ELR (cell line): ENCODE measurements around the gene PPP2R5D.

Source experiments
- DNase-seq: peaks from one replicate; pipeline ENCODE4 v3.0.0-alpha.2; 2015; ENCODE audit warnings: low read depth

Gene PPP2R5D

DNA sequence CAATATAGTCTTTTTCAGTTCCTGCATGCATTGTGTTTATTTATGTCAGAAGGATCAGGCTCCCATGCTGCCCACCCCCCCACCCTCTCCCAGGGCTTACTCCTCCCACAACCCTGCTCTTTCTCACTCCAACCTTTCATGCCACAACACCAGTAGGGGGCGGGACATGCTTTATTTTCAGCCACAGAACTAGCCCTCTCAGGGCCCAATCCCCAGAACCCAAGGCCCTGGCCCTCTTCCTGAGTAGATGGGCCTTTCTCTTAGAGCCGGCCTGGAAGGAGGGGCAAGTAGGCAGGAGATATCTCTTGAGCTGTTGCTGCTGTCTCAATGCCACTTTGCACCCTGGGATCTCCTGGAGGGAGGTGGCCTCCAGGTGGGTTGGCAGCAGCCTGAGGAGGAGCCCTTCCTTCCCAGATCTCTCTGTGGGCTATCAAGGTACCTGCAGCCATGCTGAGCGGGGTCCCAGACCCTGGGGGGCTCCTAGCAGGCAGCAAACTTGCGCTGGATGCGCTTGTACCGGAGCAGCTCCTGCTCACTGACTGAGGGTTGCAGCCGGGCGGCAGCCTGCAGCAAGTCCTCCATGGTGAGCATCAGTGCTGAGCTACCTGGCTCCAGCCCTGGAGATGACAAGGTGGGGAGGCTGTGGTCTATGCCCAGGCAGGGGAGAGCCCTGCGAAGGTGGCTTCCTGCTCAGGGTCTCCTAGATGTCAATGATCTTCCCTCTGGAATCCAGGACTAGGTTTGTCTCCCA, 20.3 kb upstream of the PPP2R5D start:
- peak; percentile 76 for DNase-seq

DNA sequence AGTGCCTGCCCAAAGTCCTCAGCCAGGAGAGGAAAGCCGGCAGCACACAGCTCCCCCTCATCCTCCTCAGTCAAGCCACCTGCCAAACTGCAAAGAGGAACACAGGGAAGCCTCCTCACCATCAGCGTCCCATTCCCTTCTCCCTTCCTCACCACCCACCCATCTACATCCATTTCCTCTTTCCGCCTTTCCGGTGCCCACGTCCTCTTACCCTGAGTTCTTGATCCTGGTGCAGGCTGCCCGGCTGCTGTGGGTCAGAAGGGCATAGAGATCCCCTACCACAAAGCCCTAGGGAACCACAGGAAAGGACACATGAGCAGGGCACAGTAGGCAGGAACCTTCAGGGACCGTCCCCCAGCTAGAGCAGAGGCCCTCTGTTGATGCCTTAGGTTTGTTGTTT, 17.8 kb upstream of the PPP2R5D start:
- no peak for DNase-seq

DNA sequence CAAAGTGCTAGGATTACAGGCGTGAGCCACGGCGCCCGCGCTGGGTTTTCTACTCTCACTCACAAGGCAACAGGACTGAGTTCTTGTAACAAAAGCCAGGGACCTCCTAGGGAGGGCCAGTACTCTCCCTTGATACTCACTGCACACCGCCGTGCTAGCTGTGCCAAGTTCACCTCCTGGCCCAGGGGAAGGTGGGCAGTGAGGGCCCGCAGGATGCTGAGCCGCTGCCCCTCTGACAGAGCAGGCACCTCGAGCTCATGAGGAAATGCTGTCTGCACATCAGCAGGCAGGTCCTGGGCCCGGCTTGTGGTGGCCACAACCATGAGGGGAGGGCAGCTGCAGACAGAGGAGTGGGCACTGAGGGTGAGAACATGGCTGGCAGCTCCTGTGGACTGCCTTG, 17.1 kb upstream of the PPP2R5D start:
- DNase-seq, result no peak

DNA sequence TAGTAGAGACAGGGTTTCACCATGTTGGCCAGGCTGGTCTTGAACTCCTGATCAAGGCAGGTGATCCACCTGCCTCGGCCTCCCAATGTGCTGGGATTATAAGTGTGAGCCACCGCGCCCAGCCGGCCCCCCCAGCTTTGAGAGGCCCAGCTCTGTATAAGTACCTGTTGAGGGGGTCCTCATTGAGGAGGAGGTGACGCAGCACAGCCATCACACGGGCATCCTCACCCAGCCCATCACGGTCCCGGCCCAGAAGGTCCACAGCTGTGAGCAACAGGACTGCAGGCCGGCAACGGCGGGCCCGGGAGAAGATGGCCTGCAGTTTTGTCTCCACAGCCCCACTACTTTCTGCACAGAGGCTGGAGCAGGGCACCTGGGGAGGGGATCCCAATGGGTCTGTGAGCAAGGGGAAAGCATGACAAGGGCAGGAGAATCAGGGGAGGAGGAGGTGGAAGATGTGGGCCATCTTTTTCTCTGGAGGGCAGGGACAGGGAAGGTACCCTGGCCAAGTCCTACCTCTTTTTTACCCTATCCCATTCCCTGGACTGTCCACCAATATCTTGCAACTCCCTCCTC, 16.2 kb upstream of the PPP2R5D start:
- DNase-seq, result no peak

DNA sequence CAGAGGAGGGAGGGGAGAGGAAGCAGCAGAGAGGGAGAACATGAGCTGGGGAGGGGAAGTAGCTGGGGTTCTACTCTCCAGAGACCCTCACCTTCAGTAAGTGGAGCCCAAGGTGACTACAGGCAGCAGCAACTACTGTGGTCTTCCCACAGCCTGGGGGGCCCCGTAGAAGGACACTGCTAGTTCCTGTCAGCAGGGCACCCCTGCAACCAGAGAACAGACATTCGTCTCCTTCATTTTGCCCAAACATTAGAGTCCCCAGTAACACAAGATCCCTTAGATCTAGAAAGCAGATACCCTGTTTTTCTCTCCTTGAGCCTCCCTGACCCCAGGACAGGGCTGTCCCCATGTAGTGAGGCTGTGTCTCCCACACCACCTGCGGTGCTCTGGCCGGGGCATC, 15.6 kb upstream of the PPP2R5D start:
- DNase-seq, result no peak

DNA sequence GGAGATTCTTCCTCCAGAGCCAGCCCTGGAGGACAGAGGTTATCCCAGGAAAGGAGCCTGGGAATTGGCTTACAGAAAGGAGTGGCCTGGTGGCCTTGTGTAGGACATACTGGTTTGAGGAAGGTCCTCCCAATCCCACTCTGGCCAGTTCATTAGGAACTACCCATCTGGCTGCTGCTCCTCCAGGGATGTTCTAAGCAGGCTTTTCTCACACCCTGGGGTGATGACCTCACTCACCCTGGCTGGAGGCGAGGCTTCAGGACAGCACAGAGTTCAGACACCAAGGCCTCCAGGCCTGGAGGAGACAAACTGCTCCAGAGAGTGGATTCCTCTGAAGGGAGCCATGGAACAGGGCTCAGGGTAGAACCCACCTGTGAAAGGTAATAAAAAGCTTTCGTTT, 14.9 kb upstream of the PPP2R5D start:
- DNase-seq, result no peak

DNA sequence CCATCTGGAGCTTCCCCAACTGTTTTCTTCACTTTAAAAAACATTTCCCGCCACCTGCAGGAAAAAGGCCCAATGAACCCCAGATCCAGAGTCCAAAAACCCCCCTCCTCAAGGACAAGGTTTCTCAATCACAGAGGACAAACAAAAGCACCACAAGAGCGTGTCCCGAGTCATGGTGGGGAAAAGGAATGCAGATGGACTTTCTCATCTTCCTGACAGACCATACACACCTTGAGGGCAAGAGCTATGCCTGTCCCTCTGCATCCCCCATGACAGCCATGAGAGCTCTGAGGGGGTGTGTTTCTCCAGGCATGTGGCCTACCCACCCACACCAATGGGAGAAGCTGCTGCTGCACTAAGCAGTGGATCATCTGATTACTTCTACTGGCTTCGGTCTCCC, 14.4 kb upstream of the PPP2R5D start:
- DNase-seq, result no peak

DNA sequence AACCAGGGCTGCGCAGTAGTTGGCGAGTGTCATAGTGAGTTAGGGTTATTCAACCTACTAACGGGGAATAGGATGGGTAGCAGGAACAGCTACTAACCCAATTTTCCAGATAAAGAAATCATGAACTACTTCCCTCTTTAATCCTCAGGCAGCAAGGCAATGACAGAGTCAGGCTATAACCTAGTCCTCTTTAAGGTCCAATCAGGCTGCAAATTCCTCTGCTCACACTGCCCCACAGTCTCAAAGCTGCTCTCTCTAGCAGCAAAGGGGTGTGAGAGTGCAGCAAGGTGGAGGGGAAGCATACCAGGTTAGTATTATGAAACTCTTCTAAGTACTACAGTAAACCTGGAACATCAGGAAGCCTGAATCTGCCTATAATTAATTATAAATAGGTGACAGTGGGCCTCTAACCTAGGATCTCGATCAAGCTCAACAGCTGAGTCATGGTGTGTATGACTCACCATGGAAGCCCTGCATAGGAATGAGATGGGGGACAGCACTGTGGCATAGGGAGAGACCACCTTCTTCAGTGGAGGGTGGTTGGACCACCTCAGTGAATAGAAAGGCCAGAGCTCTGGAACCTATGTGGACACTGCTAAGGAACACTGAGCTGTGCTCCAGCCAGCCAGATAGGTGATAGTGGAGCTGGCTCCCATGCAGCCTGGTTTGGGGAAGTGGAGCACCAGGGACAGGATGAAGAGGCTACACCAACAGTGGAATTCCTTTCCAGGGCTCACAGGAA, 13.3 kb upstream of the PPP2R5D start:
- DNase-seq, result peak; percentile 68

DNA sequence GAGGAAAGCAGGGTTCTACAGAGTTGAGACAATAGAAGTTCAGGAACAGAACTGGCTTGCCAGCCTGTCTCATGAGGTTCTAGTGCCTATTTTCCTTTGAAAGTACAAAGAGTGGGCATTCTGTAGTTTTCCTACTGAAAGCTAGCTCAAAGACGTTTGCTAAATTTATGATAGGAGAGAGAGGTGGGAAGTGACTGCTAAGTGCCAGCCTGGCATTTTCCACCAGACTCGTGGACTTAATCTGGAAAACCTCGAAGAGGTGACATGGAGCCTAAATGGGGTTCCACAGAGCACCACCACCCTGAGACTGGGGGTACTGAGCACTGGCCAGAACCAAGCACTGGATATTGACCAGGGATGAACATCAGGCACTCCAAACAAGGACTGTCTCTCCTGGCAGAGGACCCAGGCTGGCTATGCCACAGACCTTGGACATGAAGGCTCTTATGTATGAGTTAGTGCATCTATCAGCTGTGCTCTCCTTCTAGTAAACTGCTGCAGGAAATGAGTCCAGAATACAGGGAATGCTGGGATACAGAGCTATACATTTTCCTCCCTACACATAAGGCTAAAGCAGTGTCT, 12.5 kb upstream of the PPP2R5D start:
- no peak for DNase-seq

DNA sequence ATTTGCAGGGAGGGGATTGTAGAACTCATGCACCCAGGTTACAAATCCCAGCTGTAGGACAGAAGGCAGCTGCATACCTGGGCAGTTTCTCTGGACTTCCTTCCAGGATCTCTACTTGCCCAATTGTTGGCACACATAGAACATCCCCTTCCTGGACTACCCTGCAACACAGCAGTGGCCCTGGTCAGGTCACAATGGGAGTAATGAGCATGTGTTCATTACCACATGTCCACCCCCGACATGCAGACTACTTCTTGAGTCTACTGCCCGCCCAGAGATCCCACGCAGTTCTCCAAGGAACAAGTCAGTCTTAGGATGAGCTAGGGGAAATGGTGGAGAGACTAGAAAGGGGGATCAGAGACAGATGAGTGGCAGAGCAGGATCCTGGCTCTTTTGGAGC, 10.4 kb upstream of the PPP2R5D start:
- DNase-seq, result no peak

DNA sequence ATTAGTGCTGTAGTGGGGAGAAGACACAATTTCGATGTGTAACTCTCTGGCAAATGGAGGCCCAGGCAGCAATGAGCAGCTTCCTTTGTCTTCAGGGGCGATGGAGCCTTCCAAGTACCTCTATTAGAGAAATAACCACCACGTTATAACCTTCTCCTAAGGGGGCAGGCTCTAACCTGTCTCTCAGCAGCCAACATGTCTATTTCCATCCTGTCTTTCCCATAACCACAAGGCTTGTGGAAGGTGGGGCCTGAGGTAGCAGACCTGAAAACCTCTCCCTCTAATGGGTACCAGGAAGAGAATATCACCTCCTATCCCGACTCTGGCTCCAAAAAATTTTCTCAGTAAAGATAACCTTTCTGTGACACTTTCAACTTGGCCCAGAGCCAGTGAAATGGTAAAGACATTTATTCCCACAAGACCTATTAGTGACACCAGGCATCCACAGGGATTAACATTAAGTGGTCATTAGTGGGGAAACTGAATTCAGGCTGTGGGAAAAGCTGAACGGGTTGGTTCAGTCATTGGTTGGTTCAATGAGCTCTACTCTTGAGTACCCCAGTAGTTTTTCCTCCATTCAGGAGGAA, 9.4 kb upstream of the PPP2R5D start:
- no peak for DNase-seq

DNA sequence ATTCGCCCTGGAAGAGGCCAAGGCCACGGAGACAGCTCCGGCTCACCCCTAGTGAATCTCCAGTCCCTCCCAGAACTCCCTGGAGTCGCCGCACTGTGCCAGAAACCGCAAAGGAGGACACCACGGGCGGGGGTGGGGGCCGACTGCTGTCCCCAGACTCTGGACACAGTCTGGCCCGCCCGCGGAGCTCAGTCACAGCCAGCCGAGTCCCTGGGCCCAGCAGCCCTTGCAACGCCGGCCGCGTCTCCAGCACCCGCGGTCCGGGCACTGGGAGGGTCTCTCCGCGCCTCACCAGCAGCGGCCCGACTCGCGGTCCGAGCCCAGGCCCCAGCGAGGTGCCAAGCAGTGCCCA, 5.9 kb upstream of the PPP2R5D start:
- DNase-seq, result peak; percentile 44

DNA sequence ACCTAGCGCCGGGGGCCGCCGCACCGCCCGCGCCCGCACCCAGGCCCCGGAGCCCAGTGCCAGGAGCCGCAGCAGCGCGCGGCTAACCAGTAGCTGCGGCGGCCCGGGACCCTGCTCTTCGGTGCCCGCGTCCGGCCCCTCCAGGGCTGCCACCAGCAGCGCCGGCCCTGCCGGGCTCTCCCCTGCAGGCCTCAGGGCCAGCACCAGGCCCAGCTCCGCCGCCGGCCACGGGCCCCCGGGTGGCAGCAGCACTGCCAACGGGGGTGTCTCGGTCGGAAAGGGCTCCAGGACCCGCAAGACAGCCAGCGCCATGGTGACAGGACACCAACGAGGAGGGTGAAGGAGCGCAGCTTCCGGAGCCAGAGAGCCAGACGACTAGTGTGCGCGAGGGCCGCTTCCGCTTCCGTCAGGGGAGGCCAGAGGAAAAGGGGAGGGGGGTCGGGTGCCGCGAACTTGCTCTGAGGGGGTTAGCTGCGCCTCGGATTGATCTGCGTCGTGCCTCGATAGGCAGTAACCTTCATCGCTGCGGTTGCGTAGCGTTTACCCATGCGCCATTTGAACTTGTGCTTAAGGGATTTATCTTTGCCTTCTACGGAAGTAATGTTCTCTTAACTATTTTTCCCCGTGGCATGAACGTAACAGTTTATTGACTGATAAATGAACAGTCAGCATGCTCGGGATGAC, 5.4 kb upstream of the PPP2R5D start, which contains the start of gene PEX6:
Gene PEX6, minus strand, starts transcription at position 343 of the 684 bp plus-strand sequence. Its CDS starts 31 bp downstream, at position 312.
- DNase-seq, result peak; percentile 86

DNA sequence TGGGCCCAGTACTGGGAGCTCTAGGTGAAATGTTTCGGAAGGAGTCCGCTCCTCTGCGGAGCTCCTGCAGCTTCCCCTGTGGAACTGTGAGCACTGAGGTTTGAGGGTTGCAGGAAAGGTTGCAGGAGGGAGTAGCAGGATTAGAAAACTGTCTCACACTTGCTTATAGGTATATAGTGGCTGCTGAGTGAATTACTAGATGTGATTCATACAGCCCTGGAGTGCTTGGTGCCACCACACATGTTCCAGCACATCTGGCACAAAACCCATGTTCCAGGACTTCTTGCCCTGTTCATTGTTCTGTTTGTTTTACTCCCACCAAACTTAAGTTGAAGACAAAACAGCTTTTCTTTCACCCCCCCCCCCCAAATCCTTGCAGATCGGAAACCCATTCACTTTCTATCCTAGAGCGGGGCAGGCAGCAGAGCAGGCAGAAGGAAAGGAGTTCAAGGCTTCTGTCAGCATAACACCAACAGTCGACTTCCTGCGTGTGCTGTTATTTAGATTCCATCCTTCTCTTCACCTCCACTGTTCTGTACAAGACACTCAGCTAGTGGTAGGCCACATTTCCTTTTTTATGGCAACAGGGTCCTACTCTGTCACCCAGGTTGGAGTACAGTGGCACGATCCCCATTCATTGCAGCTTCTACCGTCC, 4.7 kb upstream of the PPP2R5D start:
- DNase-seq, result peak; percentile 74

DNA sequence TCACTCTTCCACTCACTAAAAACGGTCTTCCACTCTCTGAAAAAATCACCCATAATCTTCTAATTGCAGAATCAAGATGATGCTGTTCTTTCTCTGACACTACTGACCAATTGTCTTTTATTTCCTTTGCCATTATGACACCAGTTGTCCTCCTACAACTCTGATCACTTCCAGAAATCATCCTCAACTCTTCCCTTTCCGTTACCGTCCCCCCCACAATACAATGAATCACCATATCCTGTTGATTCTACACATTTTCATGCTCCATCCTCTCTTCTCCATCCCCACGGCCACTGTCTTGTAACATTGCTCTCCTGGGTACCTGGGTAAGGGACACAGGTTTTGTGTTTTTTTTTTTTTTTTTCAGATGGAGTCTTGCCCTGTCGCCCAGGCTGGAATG, 2.5 kb upstream of the PPP2R5D start:
- DNase-seq, result peak; percentile 64

DNA sequence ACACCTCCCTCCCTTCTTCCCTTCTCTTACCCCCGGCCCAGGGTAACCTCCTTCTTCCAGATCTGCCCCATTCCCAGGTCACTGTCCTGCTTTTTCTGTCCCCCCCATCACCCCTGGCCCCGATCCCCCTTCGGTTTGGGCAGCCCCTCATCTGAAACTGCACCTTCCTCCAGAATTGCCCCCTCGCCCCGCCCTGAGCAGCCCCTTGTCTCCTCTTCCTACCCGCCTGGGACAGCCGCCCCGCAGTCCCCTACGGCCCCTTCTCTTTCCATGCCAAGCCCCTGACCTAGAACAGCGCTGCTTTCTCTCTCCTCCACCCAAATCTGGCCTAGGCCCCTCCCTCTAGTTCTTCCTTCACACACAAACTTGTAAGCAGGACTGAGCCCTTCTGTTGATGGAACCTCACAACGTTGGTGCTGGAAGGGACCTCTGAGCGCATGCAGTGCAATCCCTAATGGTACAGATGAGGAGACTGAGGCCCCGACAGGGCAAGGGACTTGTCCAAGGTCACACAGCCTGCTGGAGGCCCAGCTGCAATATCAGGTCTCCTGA, 630 bp downstream of the PPP2R5D start:
- DNase-seq, result peak; percentile 37

DNA sequence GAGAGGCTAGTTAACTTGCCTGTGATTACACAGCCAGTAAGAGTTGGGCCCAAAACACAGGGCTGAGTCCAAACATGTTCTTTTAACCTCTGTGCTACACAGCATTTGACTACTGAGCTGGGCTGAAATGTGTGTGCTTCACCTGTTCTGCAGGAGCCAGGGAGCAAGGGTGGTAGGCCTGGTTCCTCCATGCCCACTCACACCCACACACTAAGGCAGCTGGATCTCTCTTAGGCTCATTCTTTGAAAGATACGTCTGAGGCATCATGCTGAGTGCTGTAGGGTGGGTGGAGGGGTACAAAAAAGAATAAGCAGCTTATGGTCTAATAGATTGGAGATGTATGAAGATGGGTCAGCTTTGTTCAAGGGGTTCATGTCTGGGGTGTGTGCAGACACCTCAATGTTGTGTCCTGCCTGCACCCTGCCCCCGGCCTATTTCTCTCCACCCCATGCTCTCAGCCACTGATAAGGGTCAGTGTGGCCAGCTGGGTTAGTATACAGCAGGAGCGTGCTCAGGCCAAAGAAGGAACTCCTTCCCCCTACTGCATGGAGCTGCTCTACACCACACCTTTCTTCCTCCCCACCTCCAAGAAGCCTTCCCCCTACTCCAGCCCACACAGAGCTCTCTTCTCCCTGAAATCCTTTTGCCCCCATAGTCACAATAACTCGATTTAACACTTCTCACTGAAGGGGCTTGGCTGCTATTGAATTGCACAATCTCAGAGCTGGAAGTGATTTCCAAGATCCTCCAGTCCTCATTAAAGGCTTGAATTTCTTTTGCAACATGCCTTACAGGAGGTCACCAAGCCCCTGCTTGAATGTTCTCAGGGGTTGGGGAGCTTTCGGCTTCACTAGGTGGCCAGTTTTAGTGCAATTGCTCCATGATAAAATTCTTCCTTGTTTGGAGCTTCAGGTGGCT, 3.4 kb downstream of the PPP2R5D start:
- no peak for DNase-seq

DNA sequence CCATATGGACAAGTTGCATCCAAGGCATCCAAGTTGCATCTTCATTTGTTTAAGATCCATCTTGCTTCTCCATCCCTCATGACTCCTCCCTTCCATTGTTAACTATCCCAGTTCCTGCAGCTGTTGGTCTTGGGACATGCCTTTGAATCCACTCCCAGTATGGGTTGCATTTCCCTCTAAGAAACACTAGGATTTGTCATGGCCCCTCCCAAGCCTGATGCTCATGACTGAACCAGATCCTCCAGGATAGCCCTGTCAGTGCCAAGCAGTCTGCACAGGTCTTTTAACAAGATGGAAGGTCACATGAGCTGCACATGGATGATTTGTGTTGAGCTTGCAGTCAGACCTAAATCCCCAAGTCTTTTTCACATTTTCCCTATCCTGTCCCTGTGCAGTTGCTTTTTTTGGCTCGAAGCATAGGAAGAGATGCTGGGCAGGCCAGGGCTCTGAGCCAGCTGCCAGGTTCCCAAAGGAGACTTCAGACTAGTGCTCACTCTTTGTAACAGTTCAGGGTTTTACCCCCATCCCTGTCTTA, 4.2 kb downstream of the PPP2R5D start:
- peak; percentile 40 for DNase-seq

DNA sequence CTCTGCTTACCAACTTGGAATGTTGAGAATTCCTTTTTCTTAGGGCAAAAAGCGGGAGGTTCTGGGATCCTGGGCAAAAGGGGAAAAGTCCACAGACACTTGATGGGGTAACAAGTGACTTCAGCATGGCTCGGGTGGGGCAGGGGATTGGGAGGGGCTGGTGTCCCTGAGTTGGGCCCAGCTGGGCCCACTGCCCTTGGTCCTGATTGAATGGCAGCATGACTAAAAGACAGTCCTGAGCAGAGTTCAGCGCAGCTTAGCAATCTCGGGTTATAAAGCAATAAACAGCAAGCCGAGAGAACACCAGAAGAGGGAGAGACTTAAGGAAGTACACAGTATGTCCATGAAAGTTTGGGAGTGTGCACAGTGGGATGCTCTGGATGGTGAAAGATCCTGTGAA, 5.6 kb downstream of the PPP2R5D start:
- DNase-seq, result no peak

DNA sequence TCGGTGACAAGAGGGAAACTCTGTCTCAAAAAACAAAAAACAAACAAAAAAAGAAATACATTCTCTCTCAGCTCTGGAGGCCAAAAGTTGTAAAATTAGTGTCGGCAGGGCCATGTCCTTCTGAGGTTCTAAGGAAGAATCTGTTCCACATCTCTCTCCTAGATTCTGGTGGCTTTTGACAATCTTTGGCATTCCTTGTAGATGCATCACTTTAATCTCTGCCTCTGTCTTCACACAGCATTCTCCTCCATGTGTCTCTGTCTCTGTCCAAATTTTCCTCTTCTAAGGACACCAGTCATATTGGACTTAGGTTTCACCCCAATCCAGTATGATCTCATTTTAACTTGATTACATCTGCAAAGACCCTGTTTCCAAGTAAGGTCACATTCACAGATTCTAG, 9.1 kb downstream of the PPP2R5D start:
- peak; percentile 9 for DNase-seq
